Muscle of leg (tissue), 16 donors: Measurements from ENCODE around the gene LAMC2. TPM values are rescaled to one million over a fixed set of nuclear protein-coding genes. Genes with fewer than 3 reads are reported as not detected.

ENCODE experiments used
- DNase-seq: peaks from one replicate; pipeline ENCODE4 v3.0.0; 2013
- H3K27ac ChIP-seq: one replicate; pipeline ENCODE4 v1.5.1; 2013; ENCODE audit warnings: mild to moderate bottlenecking, low read length, control low read depth
- H3K27me3 ChIP-seq: one replicate; pipeline ENCODE4 v1.6.1; 2013; ENCODE audit warnings: low read length; ENCODE audit not compliant: control insufficient read depth, insufficient read depth
- H3K36me3 ChIP-seq: one replicate; pipeline ENCODE4 v1.6.1; 2013; ENCODE audit warnings: low read length; ENCODE audit not compliant: control insufficient read depth, insufficient read depth
- H3K4me1 ChIP-seq: one replicate; pipeline ENCODE4 v1.6.1; 2013; ENCODE audit warnings: low read length; ENCODE audit not compliant: control insufficient read depth, insufficient read depth
- H3K4me3 ChIP-seq: one replicate; pipeline ENCODE4 v1.5.1; 2013; ENCODE audit warnings: low read length, control low read depth
- H3K9me3 ChIP-seq: replicated peaks from 2 replicates; pipeline ENCODE4 v1.6.1; 2013; ENCODE audit warnings: low read depth, low read length; ENCODE audit not compliant: control insufficient read depth
- WGBS: methylation state at CpG from one replicate; pipeline ENCODE4 v1.1.5; 2013; ENCODE audit warnings: missing lambda C conversion rate; ENCODE audit not compliant: insufficient coverage; 5-methylcytosine and 5-hydroxymethylcytosine counted together
- long read RNA-seq, 11 donors: transcript quantifications; one replicate each; lab custom pipeline, GENCODE V29; 2026
- polyA plus RNA-seq, 8 donors: library from polyadenylated mRNA; unstranded; fragments of 120-200 nt; gene quantifications; one replicate each; pipeline versions ENCODE4 v1.2.1 to v1.2.3, GENCODE V29; 2013; ENCODE audit warnings: inconsistent platforms in 1 of 8, low replicate concordance in 1 of 8; ENCODE audit not compliant: insufficient read length in 8 of 8, insufficient read depth in 1 of 8
- total RNA-seq: library from RNA; stranded (reverse); fragments of 120-200 nt; gene quantifications from one replicate; pipeline ENCODE4 v1.2.4, GENCODE V29; 2013

The LAMC2 gene
- total RNA-seq (0.71 TPM), polyA plus RNA-seq (1 to 10 TPM; 1.5 to 6.0 (median 3.0) TPM)
- long read RNA-seq, donor 1 = 0 reads
- long read RNA-seq, donor 2 = 0 reads
- long read RNA-seq, donor 3 = 0 reads
- long read RNA-seq, donor 4 = 0 reads
- long read RNA-seq, donor 5 = 0 reads
- long read RNA-seq, donor 6 = 0 reads
- long read RNA-seq, donor 7 = 0 reads
- long read RNA-seq, donor 8 = 0 reads
- long read RNA-seq, donor 9 = 0 reads
- long read RNA-seq, donor 10 = 0 reads
- long read RNA-seq, donor 11 = 0 reads

DNA sequence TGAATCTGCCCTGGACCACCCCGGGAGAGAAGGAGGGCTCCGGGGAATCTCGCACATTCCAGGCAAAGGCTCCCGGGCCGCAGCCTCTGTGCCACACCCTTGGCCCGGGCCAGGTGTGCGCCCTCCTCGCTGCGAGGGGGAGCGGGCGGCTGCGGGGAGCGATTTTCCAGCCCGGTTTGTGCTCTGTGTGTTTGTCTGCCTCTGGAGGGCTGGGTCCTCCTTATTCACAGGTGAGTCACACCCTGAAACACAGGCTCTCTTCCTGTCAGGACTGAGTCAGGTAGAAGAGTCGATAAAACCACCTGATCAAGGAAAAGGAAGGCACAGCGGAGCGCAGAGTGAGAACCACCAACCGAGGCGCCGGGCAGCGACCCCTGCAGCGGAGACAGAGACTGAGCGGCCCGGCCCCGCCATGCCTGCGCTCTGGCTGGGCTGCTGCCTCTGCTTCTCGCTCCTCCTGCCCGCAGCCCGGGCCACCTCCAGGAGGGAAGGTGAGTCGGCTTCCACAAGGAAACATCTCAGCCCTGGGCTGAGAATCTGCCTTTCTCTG is at the start of gene LAMC2:
TSS of gene LAMC2 (plus strand) at position 324 of the 550 bp plus-strand sequence. CDS start at position 413, 89 bp downstream.
- H3K9me3 ChIP-seq = no peaks in the 10 kb centered on the region
- H3K4me3 ChIP-seq = no peak within 1 kb of the TSS
- 16% methylated on average over 25 of the region's 30 CpGs for WGBS
- DNase-seq = no peak
- peaks cover 13% of the 10 kb centered on the region for H3K4me1 ChIP-seq
- no peaks in the 10 kb centered on the region for H3K36me3 ChIP-seq
- H3K27ac ChIP-seq = no peak within 1 kb of the TSS
- H3K27me3 ChIP-seq = peaks cover 8% of the 10 kb centered on the region

GRCh38 chr1:183137782-183138181 is 48.3 kb upstream of the LAMC2 start:
- Histone ChIP-seq H3K4me3 (no peak overlapping the region), H3K4me1 (no peaks in the 10 kb centered on the region), H3K9me3 (no peaks in the 10 kb centered on the region), H3K27me3 (no peaks in the 10 kb centered on the region), H3K27ac (no peak overlapping the region), H3K36me3 (peaks cover 61% of the 10 kb centered on the region)
- 100% methylated on average over 1 of the region's 3 CpGs for WGBS
- peak; percentile 72 for DNase-seq

DNA sequence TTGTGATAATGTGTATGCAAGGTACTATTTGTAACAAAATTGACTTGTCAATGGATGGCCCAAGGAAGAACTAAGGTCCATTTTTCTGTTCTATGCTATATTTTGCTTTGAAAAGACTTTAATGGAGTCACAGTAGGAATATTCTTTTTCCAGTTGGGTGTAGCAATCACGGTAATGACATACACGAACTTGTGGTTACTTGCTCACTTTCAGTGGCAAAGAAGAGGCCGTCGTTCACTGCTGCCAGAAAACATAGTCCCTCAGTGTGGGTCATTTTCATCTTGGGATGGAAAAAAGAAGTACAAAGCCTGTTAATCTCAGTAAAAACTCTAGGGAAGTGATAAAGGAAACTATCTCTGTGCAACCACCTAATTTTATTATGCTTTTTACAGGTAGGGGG is 47.8 kb upstream of the LAMC2 start:
- WGBS = 83% methylated on average over 4 of the region's 4 CpGs
- no peaks in the 10 kb centered on the region for H3K27me3 ChIP-seq
- H3K4me1 ChIP-seq = no peaks in the 10 kb centered on the region
- DNase-seq = no peak
- no peak overlapping the region for H3K27ac ChIP-seq
- no peaks in the 10 kb centered on the region for H3K9me3 ChIP-seq
- no peak overlapping the region for H3K4me3 ChIP-seq
- H3K36me3 ChIP-seq = peaks cover 61% of the 10 kb centered on the region

DNA sequence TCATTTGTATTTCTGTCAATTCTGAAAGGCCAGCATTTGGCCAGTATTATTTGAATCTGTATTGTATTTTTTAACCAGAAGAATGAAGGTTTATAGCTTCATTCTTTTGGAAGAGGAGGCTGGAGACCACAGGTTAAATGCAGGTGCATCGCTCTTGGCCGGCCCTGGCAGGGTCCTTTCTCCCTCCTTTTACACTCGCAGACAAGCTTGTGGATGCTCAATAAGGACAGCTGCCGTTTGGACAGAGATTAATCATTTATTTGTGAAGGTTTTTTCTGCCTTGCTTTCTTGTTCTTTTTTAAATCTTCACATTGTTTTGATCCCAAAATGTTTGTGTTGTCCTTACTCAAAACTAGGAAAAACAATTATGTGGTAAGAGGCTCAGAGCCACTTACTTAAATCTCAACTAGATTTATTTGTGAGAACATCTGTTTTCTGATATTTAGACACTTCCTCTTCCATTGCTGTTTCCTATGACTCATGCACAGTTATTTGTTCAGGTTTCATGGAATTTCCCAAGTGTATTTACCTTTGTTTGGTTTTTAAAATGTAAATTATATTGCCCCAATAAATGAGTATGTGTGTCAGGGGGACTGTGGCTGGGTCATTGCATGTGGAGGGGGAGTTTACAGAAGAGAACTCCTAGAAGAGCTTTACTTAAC is 46.7 kb upstream of the LAMC2 start:
- peak; percentile 53 for DNase-seq
- WGBS = no CpG with 5 or more reads among the region's 4 CpGs
- Histone ChIP-seq H3K9me3 (no peaks in the 10 kb centered on the region), H3K36me3 (peaks cover 61% of the 10 kb centered on the region), H3K4me3 (no peak overlapping the region), H3K27ac (peak overlapping the region; percentile 63), H3K27me3 (no peaks in the 10 kb centered on the region), H3K4me1 (peaks cover 4% of the 10 kb centered on the region)

GRCh38 chr1:183140633-183141032 is 45.4 kb upstream of the LAMC2 start:
- H3K27me3 ChIP-seq = no peaks in the 10 kb centered on the region
- no peak overlapping the region for H3K4me3 ChIP-seq
- peaks cover 57% of the 10 kb centered on the region for H3K36me3 ChIP-seq
- H3K9me3 ChIP-seq = no peaks in the 10 kb centered on the region
- H3K4me1 ChIP-seq = peaks cover 4% of the 10 kb centered on the region
- DNase-seq = no peak
- H3K27ac ChIP-seq = peak overlapping the region; percentile 63

DNA sequence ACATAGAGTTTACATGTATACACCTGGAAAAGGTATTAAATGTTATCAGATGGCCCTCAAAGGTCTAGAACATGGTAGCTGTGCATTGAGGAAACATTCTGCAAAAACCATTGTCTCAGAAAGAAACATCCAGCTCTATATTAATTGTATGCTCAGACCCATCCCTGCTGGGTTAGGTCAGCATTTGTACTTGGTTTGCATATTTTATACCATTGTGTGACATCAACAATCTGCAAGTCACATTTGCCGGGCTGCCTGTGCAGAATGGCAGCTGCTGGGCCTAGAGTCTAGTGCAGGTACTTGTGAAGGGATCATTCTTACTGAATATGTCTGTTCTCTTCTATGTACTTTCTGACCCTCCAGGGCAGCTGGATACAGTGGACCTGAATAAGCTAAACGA is 43.9 kb upstream of the LAMC2 start:
- Histone ChIP-seq H3K4me3 (no peak overlapping the region), H3K9me3 (no peaks in the 10 kb centered on the region), H3K36me3 (peaks cover 45% of the 10 kb centered on the region), H3K27ac (no peak overlapping the region), H3K27me3 (no peaks in the 10 kb centered on the region), H3K4me1 (peaks cover 4% of the 10 kb centered on the region)
- DNase-seq = no peak
- WGBS = 70% methylated on average over 2 of the region's 2 CpGs

DNA sequence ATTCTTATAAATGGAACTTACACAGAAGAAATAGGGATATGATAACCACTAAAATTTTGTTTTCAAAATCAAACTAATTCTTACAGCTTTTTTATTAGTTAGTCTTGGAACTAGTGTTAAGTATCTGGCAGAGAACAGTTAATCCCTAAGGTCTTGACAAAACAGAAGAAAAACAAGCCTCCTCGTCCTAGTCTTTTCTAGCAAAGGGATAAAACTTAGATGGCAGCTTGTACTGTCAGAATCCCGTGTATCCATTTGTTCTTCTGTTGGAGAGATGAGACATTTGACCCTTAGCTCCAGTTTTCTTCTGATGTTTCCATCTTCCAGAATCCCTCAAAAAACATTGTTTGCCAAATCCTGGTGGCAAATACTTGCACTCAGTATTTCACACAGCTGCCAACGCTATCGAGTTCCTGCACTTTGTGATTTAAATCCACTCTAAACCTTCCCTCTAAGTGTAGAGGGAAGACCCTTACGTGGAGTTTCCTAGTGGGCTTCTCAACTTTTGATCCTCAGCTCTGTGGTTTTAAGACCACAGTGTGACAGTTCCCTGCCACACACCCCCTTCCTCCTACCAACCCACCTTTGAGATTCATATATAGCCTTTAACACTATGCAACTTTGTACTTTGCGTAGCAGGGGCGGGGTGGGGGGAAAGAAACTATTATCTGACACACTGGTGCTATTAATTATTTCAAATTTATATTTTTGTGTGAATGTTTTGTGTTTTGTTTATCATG is 42.3 kb upstream of the LAMC2 start:
- Histone ChIP-seq H3K27me3 (no peaks in the 10 kb centered on the region), H3K4me3 (no peak overlapping the region), H3K9me3 (no peaks in the 10 kb centered on the region), H3K4me1 (peaks cover 10% of the 10 kb centered on the region), H3K27ac (no peak overlapping the region), H3K36me3 (peaks cover 38% of the 10 kb centered on the region)
- 58% methylated on average over 4 of the region's 7 CpGs for WGBS
- no peak for DNase-seq

- Histone ChIP-seq H3K4me3 (no peak overlapping the region), H3K4me1 (peaks cover 19% of the 10 kb centered on the region), H3K36me3 (peaks cover 35% of the 10 kb centered on the region), H3K27me3 (no peaks in the 10 kb centered on the region), H3K9me3 (no peaks in the 10 kb centered on the region), H3K27ac (no peak overlapping the region)
- WGBS = no CpG with 5 or more reads among the region's 3 CpGs
- no peak for DNase-seq
Observed at GRCh38 chr1:183144752-183145151, 41.3 kb upstream of the LAMC2 start.

- DNase-seq = no peak
- Histone ChIP-seq H3K4me1 (peaks cover 19% of the 10 kb centered on the region), H3K27ac (no peak overlapping the region), H3K36me3 (peaks cover 18% of the 10 kb centered on the region), H3K4me3 (no peak overlapping the region), H3K9me3 (no peaks in the 10 kb centered on the region), H3K27me3 (no peaks in the 10 kb centered on the region)
- WGBS = 80% methylated on average over 1 of the region's 2 CpGs
Observed at GRCh38 chr1:183147735-183148134, 38.3 kb upstream of the LAMC2 start.

- Histone ChIP-seq H3K36me3 (peaks cover 12% of the 10 kb centered on the region), H3K9me3 (no peaks in the 10 kb centered on the region), H3K4me3 (no peak overlapping the region), H3K27ac (peak overlapping the region; percentile 87), H3K4me1 (peaks cover 19% of the 10 kb centered on the region), H3K27me3 (no peaks in the 10 kb centered on the region)
- peak; percentile 92 for DNase-seq
- 7% methylated on average over 5 of the region's 5 CpGs for WGBS
Observed at GRCh38 chr1:183148599-183148998, 37.5 kb upstream of the LAMC2 start.
